ENCODE results near the gene CCT8L2. TPM values are rescaled to one million over a fixed set of nuclear protein-coding genes. Genes with fewer than 3 reads are reported as not detected.
"Not testable (repeated sequence)": the region's sequence is repeated elsewhere in the genome, so short reads cannot be mapped to it uniquely, and the experiment has no call there.

Gene CCT8L2
- total RNA-seq, 1 donor from 2014 or later, result not detected

GRCh38 chr22:16558376-16558945 is 34.1 kb downstream of the CCT8L2 start:
- not testable (repeated sequence) for DNase-seq (ENCODE audit: low read depth)

GRCh38 chr22:16557511-16557910 is 35.1 kb downstream of the CCT8L2 start:
- not testable (repeated sequence) for DNase-seq (ENCODE audit: low read depth)

GRCh38 chr22:16555077-16555994 is 37.3 kb downstream of the CCT8L2 start:
- DNase-seq (ENCODE audit: low read depth), result not testable (repeated sequence)

- DNase-seq (ENCODE audit: low read depth), result not testable (repeated sequence)
Measured at GRCh38 chr22:16543310-16543709, 49.3 kb downstream of the CCT8L2 start.

Other genes starting within 250 kb of the CCT8L2 start
- 0.15 TPM in 1 of 2 replicates, not detected in the other for gene XKR3, start 232.6 kb upstream of the CCT8L2 start, total RNA-seq

Data from renal cortical epithelial cell (primary cell).